PC-3 (cell line): ENCODE measurements around the gene ZNF394.

Experiments used
- EZH2 ChIP-seq: fragments of 300-600 bp; sonication (generic); IDR thresholded peaks from one replicate; pipeline ENCODE4 v1.6.1; 2017; ENCODE audit warnings: antibody characterized with exemption, mild to moderate bottlenecking, low read length; ENCODE audit not compliant: unreplicated experiment
- TF ChIP-seq, protein P1 (sequence below): fragments of 300-600 bp; sonication (generic); conservative IDR thresholded peaks from 2 replicates; pipeline ENCODE4 v1.5.1; 2017; ENCODE audit warnings: antibody characterized with exemption, low read depth, mild to moderate bottlenecking, low read length

DNA sequence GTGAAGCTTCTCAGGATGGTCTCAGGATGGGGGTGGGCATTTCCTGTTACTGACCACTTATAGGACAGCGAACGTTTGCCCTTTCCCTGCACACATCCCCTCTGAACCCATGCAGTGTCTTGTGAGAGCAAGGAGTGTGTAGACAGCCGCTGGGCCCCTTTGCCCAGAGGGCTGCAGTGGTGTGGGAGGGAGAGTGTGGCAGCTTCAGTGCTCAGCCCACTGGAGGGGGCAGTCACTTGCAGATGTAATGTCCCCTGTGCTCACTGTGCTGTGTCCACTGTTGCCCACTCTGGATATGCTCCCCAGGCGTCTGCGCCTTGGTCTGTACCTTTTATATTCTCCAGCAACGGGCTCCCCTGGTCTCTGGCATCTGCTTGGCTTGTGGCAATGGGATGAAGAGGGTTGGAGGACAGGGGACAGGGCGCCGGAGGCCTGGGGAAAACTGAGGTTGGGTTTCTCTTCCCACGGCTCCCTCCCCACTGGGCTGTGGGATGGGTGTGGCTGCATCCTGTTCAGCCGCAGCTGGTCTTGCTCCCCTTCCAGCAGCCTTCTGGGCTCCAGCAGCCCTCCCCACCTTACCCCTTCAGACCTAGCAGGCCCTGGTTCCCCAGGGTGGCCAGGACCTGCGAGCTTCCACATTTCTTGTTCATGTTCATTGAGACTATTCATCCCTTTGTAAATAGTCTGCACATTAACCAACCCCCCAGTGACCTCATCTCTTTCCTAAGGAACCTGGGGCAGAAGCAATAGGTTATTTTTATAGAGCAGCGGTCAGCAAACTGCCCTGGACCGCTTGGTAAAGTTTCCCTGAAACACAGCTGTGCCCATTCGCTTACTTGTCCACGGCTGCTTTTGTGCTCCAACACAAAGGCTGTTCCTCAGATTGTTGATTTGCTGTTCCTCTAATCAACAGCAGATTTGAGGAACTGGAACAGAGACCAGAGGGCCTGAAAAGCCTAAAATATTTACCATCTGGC, 21.3 kb downstream of the ZNF394 start:
- TF ChIP-seq, protein P1, sequence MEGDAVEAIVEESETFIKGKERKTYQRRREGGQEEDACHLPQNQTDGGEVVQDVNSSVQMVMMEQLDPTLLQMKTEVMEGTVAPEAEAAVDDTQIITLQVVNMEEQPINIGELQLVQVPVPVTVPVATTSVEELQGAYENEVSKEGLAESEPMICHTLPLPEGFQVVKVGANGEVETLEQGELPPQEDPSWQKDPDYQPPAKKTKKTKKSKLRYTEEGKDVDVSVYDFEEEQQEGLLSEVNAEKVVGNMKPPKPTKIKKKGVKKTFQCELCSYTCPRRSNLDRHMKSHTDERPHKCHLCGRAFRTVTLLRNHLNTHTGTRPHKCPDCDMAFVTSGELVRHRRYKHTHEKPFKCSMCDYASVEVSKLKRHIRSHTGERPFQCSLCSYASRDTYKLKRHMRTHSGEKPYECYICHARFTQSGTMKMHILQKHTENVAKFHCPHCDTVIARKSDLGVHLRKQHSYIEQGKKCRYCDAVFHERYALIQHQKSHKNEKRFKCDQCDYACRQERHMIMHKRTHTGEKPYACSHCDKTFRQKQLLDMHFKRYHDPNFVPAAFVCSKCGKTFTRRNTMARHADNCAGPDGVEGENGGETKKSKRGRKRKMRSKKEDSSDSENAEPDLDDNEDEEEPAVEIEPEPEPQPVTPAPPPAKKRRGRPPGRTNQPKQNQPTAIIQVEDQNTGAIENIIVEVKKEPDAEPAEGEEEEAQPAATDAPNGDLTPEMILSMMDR, result no peak
- no peak for TF ChIP-seq EZH2
